ENCODE measurements around the gene ADM. TPM values are rescaled to one million over a fixed set of nuclear protein-coding genes. Genes with fewer than 3 reads are reported as not detected.

Gene ADM
- polyA plus RNA-seq, 1 experiment, result 247 TPM

- Histone ChIP-seq H3K9me3 (ENCODE audit: control insufficient read depth, insufficient read depth, low read length) (no peaks in the 10 kb centered on the region), H3K4me3 (ENCODE audit: low read depth, low read length) (no peak overlapping the region), H3K27ac (ENCODE audit: low read depth, low read length) (no peak overlapping the region), H3K27me3 (ENCODE audit: control insufficient read depth, insufficient read depth, low read length) (no peaks in the 10 kb centered on the region)
- ChIA-PET POLR2A (no interaction called here), CTCF (interaction anchor here (1.3 to 2.3 kb wide), 2 partner anchors 35 to 74 kb away, joined by 3 to 7 read pairs; no protein-coding TSS in a partner anchor)
- no peak for DNase-seq (ENCODE audit: low read depth, low spot score)
- TF ChIP-seq CTCF (IDR thresholded peaks at IDR 0.05; ENCODE audit: low read depth, low read length), result no peak
Measured at GRCh38 chr11:10331548-10332289, 26.8 kb downstream of the ADM start.

GRCh38 chr11:10333490-10333889, 28.6 kb downstream of the ADM start:
- no peak for DNase-seq (ENCODE audit: low read depth, low spot score)
- no peak overlapping the region for H3K4me3 ChIP-seq (ENCODE audit: low read depth, low read length)
- TF ChIP-seq CTCF (IDR thresholded peaks at IDR 0.05; ENCODE audit: low read depth, low read length), result no peak
- ChIA-PET POLR2A (no interaction called here), CTCF (no interaction called here)
- H3K9me3 ChIP-seq (ENCODE audit: control insufficient read depth, insufficient read depth, low read length), result no peaks in the 10 kb centered on the region
- H3K27me3 ChIP-seq (ENCODE audit: control insufficient read depth, insufficient read depth, low read length), result no peaks in the 10 kb centered on the region
- H3K27ac ChIP-seq (ENCODE audit: low read depth, low read length), result no peak overlapping the region

GRCh38 chr11:10338287-10338686, 33.4 kb downstream of the ADM start:
- no peak for TF ChIP-seq CTCF (IDR thresholded peaks at IDR 0.05; ENCODE audit: low read depth, low read length)
- ChIA-PET POLR2A (no interaction called here), CTCF (no interaction called here)
- Histone ChIP-seq H3K27me3 (ENCODE audit: control insufficient read depth, insufficient read depth, low read length) (no peaks in the 10 kb centered on the region), H3K4me3 (ENCODE audit: low read depth, low read length) (no peak overlapping the region), H3K9me3 (ENCODE audit: control insufficient read depth, insufficient read depth, low read length) (no peaks in the 10 kb centered on the region), H3K27ac (ENCODE audit: low read depth, low read length) (no peak overlapping the region)
- no peak for DNase-seq (ENCODE audit: low read depth, low spot score)

GRCh38 chr11:10348650-10349280, 43.9 kb downstream of the ADM start:
- ChIA-PET CTCF (interaction anchor here (1.8 kb wide), 1 partner anchor 18 kb away, joined by 8 read pairs; no protein-coding TSS in a partner anchor), POLR2A (no interaction called here)
- Histone ChIP-seq H3K27me3 (ENCODE audit: control insufficient read depth, insufficient read depth, low read length) (no peaks in the 10 kb centered on the region), H3K4me3 (ENCODE audit: low read depth, low read length) (no peak overlapping the region), H3K9me3 (ENCODE audit: control insufficient read depth, insufficient read depth, low read length) (no peaks in the 10 kb centered on the region), H3K27ac (ENCODE audit: low read depth, low read length) (no peak overlapping the region)
- DNase-seq (ENCODE audit: low read depth, low spot score), result no peak
- TF ChIP-seq CTCF (IDR thresholded peaks at IDR 0.05; ENCODE audit: low read depth, low read length), result no peak

GRCh38 chr11:10349281-10349665, 44.4 kb downstream of the ADM start:
- Histone ChIP-seq H3K27ac (ENCODE audit: low read depth, low read length) (no peak overlapping the region), H3K4me3 (ENCODE audit: low read depth, low read length) (no peak overlapping the region), H3K27me3 (ENCODE audit: control insufficient read depth, insufficient read depth, low read length) (no peaks in the 10 kb centered on the region), H3K9me3 (ENCODE audit: control insufficient read depth, insufficient read depth, low read length) (no peaks in the 10 kb centered on the region)
- DNase-seq (ENCODE audit: low read depth, low spot score), result no peak
- ChIA-PET POLR2A (no interaction called here), CTCF (interaction anchor here (1.8 kb wide), 1 partner anchor 17 kb away, joined by 8 read pairs; no protein-coding TSS in a partner anchor)
- TF ChIP-seq CTCF (IDR thresholded peaks at IDR 0.05; ENCODE audit: low read depth, low read length), result no peak

All from AG04450 (cell line).